Activated naive CD4-positive, alpha-beta T cell (primary cell): ENCODE measurements around the gene ACAD9.
"Not testable (repeated sequence)": the region's sequence is repeated elsewhere in the genome, so short reads cannot be mapped to it uniquely, and the experiment has no call there.

Experiments used
- DNase-seq, 4 experiments: peaks; one replicate each; lab custom pipeline; 2025; lab: John Stamatoyannopoulos, UW

ACAD9 gene

DNA sequence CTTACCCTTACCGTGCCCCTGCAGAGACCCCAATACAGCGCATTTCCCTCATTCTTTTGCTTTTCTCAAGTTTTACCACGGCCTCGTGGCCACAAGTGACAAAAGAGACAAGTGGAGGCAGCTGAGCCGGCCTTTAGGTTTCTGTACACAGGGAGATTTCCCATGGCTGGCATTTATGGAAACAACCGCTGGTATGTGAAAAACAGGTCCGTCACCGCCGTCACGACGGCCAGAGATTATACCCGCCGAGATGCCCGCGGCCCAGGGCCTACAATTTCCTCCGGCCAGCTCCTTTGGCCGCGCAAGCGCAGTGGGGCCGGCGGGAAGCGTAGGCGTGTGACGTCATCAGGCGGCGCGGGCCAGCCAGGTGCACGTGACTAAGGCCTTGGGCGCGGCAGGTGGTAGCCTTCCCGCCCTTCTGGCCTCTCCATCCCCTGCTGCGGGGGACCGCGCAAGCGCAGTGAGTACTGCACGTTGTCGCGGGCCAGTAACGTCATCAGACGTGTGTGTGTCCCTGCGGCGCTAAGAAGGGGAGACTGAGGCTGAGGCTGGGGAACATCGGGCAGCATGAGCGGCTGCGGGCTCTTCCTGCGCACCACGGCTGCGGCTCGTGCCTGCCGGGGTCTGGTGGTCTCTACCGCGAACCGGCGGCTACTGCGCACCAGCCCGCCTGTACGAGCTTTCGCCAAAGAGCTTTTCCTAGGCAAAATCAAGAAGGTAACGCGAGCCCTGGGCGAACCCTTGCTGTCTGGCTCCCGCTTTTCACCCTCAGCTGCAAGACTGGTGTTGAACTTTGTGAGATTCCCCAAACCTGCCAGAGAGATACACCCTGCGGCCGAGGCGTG is at the start of gene ACAD9:
ACAD9 (plus strand) TSS at position 496 of the 845 bp plus-strand sequence; CDS start at position 568, 72 bp downstream.
- peak; percentile 94 to 97 (median 95) for DNase-seq

DNA sequence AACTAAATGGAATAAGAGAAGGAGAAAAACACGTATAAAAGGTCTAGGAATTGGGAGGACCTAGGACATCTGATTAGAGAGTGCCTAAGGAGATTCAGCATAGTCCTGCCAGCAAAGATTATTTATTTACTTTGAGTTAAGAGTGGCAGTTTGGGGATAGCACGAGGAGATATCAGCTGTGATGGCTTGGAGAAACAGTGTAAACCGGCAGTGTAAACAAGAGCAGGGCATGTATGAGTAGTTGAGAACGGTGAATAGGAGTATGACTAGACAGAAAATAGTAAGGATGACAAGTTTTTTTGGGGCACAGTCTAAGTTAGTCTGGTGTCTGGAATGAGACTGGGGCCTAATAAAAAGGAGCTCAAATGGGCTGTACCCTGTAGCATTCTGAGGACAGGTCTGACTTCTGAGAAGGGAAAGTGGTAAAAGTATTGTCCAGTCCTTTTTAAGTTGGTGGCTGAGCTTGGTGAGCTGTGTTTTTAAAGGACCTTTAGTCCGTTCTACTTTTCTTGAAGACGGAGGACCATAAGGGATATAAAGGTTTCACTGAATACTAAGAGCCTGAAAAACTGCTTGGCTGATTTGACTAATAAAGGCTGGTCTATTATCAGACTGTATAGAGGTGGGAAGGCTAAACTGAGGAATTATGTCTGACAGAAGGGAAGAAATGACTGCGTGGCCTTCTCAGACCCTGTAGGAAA is 49.3 kb upstream of the ACAD9 start:
- DNase-seq, result not testable (repeated sequence)

DNA sequence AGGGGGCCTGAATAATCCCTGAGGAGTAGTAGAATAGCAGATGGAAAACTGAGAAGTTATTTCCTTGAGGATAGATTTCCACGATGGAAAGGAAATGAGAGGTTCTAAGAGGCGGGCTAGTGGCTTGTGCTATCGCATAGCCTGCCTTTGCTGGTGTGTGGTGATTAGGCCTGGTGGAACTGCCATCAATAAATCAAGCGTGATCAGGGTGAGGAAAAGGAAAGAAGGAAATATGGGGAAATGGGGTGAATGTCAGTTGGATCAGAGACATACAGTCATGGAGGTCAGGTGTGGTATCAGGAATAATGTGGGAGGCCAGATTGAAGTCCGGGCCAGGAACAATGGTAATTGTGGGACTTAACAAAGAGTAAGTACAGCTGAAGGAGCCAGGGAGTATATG is 48.7 kb upstream of the ACAD9 start:
- DNase-seq, result not testable (repeated sequence)

DNA sequence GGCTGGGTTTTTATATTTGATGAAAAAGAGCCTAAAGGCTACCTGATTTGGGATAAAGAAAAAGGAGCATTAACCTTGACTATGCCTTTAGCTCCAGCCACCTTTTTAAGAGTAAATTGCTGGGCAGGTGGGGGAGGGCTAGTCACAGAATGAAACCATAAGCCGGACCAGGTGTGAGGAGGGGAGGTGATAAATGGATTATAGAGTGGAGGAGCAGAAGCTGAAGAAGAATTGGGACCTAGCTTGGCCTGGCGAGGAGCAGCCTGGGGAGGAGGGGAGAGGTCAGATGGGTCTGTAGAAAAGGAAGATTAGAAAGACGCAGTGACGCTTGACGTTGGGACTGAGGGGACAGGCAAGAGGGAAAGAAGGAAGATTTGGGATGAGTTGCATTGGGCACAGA is 46.4 kb upstream of the ACAD9 start:
- DNase-seq, result not testable (repeated sequence)

DNA sequence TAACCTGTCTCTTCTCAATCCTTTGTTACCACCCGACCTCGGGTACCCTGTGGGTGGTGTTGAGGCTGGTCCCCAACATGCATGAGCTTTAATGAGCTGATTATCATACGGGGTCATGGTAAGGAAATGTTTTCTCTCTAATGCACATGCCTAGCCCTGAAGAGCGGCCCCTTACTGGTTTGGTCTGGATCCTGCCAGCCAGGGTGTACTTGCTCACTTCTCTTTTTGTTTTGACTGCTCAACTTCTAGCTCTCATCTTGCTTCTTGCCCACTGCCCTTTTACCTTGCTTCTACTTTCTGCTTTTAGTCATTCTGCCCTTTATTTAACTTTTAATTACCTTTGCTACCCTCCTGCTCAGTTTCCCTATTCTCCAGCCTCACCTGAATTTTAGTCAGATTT is 44.3 kb upstream of the ACAD9 start:
- no peak for DNase-seq

DNA sequence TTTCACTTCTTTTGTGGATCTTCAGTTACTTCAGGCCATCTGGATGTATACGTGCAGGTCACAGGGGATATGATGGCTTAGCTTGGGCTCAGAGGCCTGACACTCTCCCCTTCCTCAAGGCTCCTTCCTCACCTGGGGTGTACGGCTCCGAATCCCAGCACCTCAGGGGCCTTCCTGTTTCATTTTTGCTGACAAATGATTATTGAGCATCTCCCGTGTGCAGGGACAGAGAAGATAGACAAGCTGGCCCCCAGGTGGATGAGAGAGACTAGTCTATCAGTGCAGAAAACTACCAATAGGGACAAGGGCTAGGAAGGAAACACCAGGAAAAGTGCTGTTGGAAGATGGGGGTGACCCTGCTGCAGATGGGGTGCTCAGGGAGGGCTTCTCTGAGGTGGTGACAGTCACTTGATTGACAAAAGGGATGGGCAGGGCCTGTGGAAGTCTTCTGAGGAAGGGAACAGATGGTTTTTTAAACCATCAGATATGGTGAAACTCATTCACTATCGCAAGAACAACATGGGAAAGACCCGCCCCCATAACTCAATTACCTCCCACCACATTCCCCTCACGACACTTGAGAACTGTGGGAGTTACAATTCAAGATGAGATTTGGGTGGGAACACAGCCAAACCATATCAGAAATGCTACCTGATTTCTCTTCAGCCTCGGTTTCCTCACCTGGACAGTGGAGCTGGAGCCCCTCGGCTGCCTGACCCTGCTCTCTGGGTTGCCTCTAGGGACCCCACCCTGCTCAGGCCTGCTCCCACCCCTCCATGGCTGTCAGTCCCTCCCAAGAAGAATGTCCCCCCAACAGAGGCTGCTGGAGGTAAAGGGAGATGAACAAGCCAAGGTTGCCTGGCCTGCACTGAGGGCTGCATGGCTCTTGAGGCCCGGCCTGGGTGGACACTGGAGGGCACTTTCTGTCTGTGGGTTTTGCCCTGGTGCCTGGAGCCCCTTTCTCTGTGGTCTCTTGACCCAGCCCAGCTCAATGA is 37.2 kb upstream of the ACAD9 start:
- no peak for DNase-seq

DNA sequence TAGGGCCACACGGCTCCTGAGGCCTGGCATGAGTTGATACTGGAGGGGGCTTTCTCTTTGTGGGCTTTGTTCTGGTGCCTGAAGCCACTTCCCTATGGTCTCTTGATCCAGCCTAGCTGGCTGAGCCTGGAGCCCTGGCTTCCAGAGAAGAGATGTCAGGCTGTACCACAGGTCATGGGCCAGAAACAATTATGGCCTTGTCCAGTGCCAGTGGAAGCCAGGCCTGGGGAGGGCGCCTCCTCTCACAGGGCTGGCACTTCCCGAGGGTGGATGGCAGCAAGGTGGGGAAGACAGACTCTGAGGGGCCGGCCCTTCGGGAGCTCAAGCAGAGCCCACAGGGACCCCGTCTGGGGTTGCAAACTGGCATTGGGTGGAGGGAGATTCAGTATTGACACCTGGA is 34.9 kb upstream of the ACAD9 start:
- DNase-seq, result no peak

DNA sequence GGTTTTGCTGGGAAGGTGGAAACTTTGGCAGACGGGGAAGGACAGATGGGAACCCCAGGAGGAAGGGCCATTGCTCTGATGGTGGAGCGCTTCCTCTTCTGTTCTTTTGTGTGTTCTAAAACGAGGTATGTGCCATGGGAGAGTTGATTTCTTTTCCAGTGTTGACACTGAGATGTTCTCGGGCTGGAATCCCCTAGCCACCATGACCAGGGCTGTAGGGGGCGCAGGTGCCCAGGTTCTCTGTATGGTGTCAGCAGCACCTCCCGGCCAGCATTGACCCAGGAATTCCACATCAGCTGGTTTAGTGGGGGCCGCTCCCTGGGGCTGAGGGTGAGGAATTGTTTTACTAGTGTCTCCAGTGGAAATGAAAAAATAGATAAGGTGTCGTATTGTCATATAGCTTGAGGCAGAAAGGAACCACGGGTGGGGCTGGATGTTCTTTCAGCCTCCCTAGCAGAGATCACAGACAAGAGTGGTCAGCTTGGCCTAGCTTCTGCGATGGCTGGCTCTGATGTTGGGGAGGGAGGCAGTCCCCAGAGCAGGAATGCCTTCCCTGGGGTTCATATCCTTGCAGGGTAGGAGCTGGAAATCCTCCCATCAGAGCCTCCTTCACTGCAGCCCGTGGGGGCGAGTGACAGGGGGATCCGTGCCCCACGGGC is 34.2 kb upstream of the ACAD9 start:
- no peak for DNase-seq

DNA sequence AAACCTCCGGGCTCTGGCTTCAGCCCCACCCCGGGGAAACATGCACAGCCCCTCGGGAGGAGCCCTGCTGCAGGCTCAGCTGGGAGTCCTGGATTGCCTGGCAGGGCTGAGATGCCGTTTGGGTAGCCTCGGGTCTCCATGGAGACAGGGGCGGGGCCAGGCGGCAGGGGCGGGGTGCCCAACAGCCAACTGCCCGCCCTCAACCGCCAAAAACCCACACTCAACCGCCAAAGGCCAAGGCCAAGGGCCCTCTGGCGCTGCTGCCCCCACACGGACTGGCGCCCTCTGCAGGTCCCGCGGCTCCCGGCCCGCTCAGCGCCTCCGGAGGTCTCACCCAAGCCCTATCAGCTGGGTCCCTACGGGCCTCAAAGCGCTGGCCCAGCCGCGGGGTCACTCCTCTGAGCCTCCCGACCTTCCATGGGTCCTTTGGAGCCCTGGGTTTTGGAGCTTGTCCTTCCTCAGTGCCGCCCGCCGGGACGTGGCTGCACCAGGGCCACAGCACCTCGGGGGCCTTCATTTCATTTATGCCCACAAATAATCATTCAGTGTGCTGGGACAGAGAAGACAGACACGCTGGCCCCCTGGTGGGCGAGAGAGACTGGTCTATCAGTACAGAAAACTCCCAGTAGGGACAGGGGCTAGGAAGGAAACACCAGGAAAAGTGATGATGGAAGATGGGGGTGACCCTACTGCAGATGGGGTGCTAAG is 33.5 kb upstream of the ACAD9 start:
- peak; percentile 32 to 73 (median 50) for DNase-seq

DNA sequence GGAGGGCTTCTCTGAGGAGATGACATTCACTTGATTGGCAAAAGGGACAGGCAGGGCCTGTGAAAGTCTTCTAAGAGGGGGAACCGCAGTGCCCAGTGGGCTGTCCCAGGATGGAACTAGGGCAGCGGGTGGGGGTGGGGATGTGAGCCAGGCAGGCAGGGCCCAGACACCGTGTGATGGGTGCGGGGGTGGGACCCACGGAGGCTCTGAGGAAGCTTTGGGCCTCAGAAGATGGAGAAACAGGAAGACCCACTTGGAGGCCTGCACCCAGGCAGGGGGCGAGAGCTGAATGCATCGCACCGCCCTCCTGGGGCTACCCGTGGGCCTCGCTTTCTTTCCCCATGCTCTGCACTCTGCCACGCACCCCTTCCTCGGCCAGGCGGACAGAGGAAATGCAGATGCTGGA is 32.9 kb upstream of the ACAD9 start:
- DNase-seq, result peak in 1 of 4 experiments; percentile 23

DNA sequence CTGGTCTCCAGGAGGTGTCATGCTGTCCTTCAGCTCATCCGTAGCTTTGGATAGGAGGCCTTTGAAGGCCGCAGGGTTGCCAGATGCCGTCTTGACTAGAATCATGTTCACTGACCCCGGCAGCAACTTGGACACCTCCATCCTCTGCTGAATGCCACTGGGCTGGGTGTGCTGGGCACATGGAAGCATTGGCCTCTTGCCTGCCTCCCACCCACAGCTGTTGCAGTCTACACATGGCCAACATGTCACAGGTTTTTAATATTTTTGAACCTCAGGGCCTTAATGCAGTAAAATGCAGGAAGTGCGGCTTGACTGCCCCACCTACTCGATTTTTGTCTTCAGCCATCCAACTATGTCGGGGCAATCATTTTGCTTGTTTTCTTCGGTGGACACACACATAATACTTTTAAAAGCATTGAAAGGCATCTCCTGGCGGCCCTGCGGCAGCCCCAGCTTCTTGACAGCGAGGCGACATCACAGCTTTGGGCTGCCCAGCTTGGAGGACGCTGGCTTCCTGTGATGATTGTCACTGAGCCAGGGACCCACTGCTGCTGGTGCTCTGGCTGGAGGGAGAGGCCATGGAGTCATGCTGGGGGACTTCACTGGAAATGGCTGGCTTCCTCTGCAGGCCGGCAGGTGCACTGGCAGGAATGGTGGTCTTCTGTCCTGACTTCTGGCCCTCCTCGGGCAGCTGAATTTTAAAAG is 31.6 kb upstream of the ACAD9 start:
- no peak for DNase-seq

DNA sequence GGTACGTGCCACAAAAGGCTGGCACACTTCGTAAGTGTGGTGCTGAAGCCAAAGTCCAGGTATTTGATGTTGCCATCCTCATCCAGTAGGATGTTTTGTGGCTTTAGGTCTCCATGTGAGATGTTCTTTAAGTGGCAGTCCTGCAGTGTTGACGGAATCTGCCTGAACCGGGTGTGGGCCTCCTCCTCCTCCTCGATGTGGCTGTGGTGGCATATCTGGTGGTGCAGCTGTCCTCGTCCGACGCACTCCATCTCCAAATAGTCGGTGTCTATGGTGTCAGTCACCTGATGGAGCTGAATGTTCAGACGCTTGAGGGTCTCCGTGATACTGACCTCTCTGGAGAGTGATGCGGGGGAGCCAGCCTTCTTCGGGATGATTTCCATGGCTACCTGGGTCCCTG is 30.5 kb upstream of the ACAD9 start:
- DNase-seq, result no peak

DNA sequence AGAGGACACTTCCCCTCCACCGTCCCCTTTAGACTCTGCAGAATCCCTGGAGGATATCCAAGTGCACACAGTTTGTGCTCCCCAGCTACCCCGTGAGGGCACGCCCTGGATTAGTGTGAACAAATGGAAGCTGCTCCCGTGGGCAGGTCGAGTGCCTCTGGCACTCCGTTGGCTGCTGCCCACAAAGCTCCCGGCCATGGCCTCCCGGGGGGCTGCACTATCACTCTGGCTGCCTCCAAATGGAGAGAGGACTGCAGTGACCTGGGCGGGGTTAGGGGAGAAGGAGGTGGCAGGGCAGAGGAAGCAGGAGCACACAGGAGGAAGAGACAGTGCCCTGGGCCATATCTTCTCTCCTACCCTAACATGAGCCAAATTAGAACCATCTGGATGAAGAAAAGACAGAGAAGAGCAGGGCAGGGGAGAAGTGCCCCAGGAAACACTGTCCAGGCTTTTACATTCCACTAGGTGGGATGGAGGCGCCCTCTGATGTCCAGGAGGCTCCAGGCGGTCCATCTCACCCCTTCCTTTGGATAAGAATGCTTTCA is 29.4 kb upstream of the ACAD9 start:
- DNase-seq, result no peak

DNA sequence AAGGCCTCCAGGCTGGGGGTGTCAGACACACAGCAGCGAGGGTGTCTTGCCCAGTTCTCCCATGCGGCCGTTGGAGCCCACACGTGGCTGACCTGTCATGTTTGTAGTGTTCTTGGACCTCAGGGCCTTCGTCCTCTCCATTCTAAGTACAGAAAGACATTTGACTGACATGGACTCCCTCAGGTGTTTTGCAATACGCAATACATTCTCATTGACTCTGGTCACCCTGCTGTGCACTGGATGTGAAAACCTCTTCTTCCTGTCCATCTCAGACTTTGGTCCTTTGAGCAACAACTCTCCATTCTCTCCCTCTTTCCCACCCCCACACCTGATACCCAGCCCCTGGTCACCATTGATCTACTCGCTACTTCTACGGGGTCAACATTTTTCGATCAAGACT is 28.9 kb upstream of the ACAD9 start:
- no peak for DNase-seq

DNA sequence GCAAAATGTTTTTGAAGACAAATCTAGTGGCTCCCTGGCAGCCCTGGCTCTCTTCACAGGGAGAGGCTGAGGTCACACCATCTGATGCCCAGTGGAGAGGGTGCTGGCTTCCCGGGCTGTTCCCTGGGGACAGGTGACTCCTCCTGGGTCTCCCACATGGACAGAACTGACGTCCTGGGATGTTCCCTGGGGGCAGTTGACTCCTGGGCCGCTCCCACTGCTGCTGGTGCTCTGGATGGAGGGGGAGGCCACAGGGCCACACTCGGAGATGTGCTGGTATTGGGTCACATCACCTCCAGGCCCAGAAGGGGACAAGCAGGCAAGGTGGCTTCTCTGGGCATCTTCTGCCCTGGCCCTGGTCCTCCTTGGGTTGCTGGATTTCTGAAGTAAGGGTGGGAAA is 27.8 kb upstream of the ACAD9 start:
- no peak for DNase-seq

DNA sequence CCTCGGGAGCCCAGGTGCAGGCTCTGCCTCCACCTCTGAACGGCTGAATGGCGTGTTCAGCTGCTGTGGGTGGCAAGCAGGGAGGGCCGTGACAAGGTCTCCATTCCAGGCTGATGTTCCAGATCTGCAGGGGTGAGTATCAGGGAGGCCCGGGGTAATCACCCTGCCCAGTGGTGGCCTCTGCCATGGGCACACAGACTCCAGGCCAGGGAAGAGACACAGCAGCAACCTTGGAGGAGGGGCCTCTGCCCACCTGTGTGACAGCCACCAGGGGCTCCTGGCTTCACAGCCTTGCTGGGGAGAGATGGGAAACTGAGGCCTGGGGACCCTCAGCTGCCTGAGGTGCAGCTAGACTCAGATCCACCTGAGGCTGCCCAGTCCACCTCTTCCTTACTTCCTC is 25.6 kb upstream of the ACAD9 start:
- no peak for DNase-seq

DNA sequence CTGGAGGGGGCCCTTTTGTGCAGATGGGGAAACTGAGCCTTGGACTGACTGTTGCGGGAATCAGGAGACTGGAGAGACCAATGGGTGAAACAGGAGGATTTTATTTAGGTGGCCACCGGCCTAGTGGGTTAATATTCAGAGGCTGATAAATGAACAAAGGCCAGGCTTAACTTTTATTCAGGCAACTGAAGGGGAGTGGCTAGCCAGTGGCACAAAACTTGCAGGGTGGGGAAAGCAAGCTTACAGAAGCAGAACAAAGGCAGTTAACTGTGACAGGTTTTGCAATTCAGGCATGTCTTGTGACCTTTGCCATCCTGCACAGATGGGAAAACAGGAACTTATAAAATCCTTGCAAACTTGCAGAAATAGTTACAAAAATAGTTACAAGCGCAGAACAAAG is 24.9 kb upstream of the ACAD9 start:
- DNase-seq, result no peak

DNA sequence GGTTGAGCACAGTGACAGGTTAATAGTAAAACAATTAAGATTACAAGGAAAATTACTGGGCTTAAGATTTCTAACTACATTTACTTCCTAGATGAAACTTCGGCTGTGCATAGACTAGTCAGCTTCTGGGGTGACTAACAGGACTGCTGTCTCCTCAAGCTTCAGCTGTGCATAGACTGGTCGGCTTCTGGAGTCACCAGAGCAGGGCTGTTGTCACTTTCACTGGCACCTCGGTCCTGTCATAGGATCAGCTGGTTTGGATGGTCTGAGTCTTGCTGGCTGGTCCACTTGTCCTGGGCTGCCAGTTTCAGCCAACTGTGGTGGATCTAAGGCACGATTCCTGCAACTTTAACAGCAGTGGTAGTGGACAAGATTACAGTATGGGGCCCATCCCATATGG is 23.9 kb upstream of the ACAD9 start:
- no peak for DNase-seq

DNA sequence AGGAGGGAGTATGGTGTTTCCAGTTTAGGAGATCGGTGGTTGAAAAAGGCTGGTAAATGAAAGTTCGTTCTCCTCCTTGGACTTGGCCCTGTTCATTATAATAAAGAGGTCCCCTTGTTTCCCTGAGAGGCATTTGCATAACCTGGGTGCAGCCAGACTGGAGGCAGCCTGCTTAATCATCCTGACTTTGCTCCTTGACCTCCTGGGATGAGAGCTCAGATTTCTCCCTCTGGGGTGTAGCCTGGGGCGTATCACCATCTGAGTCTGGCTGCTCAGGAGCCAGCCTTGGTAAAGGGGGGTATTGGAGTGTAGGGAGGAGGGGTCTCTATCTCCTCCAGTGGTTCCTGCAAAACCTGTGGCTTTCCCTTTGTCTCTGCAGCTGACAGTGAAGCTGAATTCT is 21.3 kb upstream of the ACAD9 start:
- DNase-seq, result no peak

DNA sequence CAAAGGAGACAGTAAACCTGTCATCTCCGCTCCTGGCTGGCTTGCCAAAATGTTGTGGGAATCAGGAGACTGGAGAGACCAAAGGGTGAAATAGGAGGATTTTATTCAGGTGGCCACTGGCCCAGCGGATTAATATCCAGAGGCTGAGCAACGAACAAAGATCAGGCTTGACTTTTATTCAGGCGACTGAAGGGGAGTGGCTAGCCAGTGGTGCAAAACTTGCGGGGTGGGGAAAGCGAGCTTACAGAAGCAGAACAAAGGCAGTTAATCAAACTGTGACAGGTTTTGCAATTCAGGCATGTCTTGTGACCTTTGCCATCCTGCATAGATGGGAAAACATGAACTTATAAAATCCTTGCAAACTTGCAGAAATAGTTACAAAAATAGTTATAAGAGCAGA is 19.8 kb upstream of the ACAD9 start:
- no peak for DNase-seq
